VCaP (cell line): ENCODE measurements around the gene VPS35L.

ENCODE experiments used
- H3K27ac ChIP-seq: fragments of 450-650 bp; 2 replicates; pipeline ENCODE4 v1.5.1; 2017
- CTCF ChIP-seq: fragments of 450-650 bp; conservative IDR thresholded peaks from 2 replicates; pipeline ENCODE4 v1.5.1; 2017; ENCODE audit warnings: mild to moderate bottlenecking, moderate library complexity

VPS35L gene

DNA sequence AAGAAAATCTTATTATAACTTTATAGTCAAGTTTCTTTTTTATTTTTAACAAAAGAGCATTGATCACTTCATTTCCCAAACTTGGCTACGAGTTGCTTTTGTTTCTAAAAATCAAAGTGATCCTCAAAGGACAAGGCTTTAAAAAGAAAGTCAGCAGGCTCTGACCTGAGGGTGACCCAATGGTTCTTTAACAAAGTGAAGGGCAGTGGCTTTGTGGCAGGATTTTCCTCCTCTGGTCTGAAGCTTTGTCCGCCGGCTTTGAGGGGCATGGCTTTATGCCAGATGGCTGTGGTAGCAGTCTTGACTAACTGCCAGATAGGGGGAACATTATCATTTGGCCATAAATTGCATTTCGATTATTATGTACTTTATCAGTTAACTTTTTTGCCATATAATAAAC, 191.1 kb downstream of the VPS35L start:
- no peak for TF ChIP-seq CTCF
- H3K27ac ChIP-seq: no peak overlapping the region

DNA sequence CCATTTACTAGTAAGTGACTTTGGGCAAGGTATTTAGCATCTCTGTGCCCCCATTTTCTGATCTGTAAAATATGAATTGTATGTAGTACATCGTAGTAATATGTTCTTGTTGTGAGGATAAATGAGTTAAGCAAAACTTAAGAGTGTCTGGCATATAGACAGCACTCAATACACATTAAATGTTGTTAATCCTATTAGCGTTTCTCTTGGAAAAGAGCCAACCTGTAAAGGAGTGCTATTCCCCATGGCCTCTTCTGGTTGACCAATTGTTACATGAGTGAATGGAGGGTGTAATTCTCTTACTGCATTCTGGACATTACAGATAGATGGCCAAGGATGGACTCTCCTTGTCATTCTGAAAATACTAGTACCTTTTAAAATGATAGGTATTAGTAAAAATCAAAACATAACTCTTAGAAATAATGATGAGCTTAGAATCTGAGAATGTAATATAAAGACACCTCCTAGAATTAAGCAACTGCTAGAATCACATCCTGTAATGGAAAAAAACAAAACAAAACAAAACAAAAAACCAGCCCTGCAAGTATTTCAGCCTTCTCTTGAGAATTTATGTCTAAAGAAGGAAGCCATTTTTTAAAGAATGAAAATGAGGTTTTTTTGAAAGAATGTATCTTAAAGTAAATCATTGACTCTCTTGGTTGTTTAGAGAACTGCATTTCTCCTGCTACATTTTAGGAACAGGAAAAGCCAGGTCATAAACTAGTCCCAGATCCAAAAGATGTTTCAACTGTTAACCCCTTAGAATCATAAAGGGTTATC, 193.1 kb downstream of the VPS35L start:
- no peak for TF ChIP-seq CTCF
- H3K27ac ChIP-seq: no peak overlapping the region

- no peak for TF ChIP-seq CTCF
- no peak overlapping the region for H3K27ac ChIP-seq
These were observed 194.1 kb downstream of the VPS35L start for GRCh38 chr16:19749571-19750080.
